GM19193 (cell line): ENCODE data around the gene TPO.

Experiments
- POLR2A ChIP-seq: IDR thresholded peaks from 4 replicates; pipeline ENCODE4 v1.6.1; 2011; ENCODE audit not compliant: insufficient read depth, insufficient read length; ENCODE audit errors: extremely low read depth

TPO gene

GRCh38 chr2:1557467-1557820 lies 144.2 kb downstream of the TPO start:
- no peak for TF ChIP-seq POLR2A

DNA sequence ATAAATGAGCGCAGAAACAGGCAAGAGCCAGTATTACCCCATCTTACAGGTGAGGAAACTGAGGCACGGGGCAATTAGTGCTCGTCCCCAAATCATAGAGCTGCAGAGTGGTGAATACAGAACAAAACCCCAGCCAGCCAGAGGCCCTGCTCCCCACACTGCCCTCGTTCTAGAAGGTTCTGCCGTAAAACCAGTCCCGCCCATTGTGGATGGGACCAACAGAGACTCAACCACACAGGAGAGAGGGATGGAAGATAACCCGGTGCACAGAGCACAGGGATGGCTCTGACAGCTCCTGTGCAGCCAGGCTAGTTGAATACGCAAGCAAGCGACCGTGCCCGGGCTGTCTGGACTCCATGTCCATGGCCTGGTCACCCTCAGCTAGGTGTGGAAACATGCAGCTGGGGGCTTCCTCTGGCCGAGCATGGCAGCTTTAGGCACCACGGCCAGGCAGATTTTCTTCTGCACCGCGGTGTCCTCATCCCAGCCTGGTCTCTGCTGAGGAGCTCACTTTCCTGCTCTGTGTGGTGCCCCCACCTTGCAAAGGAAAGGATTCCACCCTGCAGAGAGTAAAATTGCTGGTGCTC lies 146.4 kb downstream of the TPO start:
- no peak for TF ChIP-seq POLR2A

GRCh38 chr2:1561259-1561658 lies 148.0 kb downstream of the TPO start:
- TF ChIP-seq POLR2A, result no peak

DNA sequence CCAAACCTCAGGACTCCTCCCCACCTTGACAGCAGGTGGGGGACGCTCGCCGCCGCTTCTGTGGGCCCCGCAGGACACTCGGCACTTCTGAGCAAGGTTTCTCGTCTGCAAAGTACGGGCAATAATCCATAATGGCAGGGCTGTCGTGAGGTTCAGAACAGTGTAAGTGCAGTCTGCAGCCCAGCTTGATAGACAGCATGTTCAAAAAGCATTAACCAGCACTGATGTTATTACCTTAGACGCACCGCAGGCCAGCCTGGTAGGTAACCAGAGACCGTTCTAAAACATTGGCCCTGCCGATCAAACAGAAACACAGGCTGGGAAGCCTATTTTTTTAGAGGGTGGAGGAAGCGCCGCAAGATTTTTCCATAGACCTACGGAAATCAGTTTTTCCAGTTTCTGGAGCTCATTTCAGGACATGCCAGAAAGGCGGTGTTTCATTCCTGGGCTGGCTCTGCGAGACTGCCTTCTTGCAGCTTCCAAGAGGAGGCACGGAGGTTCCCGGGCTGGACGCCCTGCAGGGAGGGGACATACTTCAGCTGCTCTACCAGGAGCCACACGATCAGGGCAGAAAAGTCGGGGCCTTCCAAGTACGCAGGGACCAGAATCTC lies 148.7 kb downstream of the TPO start:
- TF ChIP-seq POLR2A, result no peak

- no peak for TF ChIP-seq POLR2A
Observed at GRCh38 chr2:1563084-1563857, 150.0 kb downstream of the TPO start.

DNA sequence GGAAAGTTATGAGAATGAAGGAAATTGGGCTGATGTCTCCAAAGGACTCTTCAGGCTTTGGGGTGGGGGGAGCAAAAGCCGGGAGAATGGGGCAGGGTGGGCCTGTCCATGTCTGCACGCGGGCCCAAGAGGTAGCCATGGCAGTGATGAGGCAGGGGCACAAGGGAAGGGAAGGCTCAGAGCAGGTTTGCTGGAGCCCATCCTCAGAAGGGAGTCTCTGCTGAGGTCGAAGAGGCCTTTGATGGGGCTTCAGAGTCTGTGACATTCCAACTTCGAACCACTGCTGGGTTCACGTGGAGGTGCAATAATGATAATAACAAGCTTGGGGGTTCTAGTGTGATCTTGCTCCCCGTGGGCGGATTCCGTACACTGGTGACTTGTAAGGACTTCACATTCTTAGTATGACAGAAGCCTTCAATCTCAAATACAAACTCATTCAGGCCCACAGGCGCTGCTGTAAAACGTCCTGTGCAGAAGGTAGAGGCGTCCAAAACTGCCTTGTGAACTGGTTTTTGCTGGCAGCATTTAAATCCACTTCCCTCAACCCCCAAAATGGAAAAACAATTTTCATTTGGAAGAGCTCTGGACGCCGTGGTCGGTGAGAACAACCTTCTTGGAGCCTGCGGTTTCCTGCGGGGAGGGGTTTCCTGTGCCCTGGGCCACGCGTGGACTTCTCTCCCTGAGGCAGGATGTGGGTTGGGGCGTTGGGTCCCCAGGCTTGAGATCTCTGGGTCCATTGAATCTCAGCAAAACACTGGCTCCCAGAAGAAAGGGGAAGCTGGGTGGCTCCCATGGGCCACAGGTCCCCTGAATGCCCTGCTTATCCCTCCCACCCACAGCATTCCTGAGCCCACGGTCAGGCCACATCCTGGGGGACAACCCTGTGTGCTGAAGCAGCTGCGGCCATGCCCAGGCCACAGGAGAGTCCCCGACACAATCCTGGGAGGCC lies 151.0 kb downstream of the TPO start:
- TF ChIP-seq POLR2A, result no peak

DNA sequence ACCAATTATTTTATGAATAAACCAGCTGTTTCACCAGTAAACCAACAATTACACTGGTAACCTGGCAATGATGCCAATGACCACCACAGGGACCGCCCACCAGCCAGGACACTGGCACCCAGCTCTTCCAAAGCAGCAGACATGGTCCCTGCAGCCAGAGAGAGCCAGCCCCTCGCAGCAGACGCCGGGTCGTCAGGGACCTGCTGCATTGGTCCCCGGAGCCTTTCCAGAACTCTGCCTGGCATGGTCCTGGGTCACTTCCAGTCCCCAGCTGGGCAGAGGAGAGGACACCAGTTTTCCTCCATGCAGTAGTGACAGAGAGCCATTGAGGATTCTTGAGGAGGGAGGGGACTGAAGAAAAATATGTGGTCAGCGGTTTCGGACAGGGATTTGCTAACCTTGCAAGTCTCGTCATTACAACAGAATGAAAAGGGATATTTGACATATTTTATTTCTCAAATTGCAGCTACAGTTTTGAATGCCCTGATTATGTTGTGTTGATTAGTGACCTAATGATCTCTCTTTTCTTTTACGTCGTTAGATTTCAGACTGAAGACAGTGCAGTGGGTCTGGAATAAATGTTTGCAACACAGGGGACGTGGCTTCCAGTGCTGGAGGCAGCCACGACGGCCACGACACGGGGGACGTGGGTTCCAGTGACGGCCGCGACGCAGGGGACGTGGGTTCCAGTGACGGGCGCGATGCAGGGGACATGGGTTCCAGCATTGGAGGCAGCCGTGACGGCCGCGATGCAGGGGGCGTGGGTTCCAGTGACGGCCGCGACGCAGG lies 154.5 kb downstream of the TPO start:
- no peak for TF ChIP-seq POLR2A

DNA sequence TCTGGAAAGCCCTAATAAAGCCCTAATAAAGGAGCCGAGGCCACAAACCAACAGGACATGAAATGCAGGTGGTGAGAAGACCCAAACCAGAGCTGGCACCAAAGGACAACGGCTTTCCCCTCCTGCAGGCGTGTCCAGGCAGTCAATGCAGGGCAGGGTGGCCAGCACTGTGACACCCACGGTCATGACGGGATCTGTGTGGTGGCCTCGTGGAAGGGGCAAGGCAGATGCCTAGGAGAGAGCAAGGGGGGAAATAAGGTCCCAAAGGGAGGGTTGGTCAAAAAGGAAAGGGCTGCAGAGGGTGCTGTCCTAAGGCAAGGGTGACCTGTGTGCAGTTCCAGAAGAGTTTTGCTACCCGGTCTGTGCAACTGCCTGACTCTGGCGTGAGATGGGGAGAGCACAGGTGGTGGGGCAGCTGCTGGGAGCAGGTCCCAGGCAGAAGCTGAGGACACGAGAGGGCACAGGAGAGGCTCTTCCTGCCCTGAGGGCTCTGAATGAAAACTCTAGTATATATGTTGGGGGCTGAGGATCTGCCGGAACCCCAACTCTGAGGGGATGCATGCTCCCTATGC lies 156.7 kb downstream of the TPO start:
- no peak for TF ChIP-seq POLR2A

DNA sequence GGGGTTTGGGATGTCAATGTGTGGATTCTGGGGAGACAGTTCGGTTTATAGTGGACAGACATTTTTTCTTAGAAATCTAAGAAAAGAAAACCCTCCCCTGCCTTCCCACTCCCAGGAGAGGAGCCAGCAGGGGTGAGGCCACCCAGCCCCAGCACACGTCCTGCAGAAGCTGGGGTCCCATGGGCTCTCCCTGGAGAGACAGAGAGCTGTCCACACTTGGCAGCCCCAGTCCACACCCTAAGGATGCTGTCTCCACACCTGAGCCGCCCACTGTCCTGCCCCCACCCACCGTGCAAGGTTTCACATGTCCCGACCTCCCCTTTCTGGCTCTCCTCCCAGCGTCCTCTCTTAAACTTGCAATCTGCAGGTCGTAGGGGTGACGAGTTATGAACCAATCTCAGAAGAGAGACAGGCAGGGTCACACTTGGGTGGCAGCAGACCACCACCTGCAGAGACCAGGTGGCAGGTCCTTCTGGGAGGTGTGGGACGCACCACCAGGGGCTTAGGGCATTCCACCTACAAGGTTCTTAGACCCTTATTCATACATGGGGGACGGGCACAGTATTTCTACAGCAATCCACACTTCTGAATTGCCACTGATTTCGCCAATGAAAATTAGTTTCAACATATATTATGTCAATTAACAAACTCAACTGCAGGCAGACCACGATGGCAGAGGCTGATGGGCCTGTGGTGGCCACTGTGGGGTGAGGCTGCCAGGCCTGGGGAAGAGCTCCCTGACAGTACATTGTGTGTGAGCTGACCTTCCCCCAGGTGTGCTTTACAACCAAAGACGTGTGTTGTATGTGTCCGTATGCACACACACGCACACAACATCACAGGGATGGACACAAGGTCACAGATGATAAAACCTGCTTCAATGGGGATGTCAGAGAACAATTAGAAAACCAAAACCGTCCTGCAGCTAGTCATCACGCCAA lies 158.5 kb downstream of the TPO start:
- TF ChIP-seq POLR2A, result no peak

DNA sequence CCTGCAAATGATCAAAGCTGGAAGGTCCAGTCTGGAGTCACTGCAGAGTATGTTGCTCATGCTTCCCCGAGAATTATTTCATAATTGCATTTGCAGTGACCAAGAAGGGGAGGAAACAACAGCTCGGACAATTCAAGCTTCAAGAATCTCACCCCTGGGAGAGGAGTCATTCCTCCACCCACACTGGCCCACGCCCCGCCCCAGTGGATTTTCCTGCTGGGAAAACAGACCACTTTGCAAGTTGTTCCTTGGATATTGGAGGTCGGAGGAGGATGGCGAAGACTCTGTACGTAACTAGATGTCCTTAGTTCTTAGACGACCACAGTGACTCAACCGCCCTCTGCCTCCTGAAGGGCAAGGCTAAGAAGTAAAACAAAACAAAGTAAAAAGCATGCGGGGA lies 159.4 kb downstream of the TPO start:
- no peak for TF ChIP-seq POLR2A

DNA sequence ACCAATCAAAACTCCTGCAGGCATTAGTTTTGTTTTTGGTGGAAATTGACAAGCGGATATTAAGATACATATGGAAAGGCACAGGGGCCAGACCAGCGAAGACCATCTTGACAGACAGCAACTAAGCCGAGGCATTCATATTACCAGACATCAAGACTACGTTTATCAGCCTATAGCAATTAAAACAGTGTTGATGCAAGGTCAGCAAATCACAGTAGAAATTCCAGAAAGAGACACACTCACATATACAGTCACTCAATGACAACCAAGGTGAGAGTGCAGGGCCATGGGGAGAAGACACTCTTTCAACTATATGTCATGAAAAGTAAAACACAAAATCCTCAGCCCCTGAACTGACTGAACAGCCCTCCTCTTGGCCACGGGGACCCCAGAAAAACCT lies 164.6 kb downstream of the TPO start:
- TF ChIP-seq POLR2A, result no peak

DNA sequence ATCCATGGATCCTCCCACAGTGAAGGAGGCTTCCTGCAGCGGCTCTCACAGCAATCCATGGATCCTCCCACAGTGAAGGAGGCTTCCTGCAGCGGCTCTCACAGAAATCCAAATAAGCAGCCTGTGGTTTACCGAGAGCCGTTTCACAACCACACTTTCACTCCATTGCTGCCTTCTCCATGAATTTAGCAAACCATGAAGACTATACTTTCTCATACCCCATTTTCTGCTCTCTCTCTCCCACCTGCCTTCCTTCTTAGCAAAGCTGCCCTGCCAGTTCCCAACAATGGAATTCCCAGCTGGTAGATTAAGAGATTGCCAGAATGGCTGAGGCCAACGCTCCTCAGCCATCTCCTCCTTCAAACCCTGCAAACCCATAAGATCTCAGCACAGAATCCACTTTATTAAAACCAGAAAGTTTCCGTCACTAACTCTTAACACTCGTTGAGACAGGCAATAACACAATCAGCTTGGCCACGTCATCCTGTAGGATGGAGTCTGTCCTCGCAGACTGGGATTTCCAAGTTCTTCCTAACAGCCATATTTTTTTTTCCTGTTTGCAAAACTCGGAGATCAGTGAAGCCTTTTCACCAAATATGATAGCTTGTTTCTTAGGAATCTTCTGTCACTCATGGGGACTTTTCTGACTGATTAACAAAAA lies 168.8 kb downstream of the TPO start:
- no peak for TF ChIP-seq POLR2A
